ENCODE measurements around the gene OPCML. TPM values are rescaled to one million over a fixed set of nuclear protein-coding genes. Genes with fewer than 3 reads are reported as not detected.

OPCML gene
- polyA plus RNA-seq, 1 donor (not counting 4 experiments of a cell fraction or from before 2014, with no cell fraction given): 0.04 TPM

DNA sequence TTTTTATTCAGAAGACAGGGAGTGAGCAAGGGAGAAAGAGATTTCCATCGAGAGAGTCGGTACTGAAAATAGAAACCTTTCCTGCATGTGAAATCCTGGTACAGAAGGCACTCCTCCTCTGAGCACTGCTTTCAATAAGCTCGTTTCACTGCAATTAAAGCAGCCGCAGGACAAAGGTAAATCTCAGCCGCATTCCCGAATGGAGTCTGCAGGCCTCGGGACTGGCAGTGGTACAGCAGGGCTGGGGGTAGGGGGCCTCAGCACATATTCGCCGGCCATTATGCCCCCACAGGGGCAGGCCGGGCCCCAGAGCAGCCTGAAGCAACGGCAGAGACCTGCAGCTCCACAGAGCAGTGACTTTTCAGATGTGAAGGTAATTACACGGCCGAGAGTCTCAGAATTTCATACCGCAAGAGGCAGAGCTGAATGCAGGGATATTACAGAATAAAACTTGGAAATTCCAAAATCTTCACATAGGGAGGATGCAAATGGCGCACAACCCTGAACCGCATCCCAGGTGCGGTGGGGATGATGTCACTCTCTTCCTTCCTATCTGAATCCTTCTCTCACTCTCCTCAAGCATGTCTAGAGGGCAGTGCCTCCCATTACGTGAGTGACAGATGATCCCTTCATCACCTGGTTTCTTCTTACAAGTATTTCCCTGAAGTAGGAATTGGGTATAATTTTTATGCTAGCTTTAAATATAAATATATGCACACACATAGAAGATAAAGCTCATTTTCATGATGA, 622.1 kb downstream of the OPCML start:
- H3K9me3 ChIP-seq (ENCODE audit: control insufficient read depth, low read depth, low read length): no peaks in the 10 kb centered on the region
- no peaks in the 10 kb centered on the region for H4K20me1 ChIP-seq (ENCODE audit: control insufficient read depth, extremely low read depth, insufficient read depth, low read length)
- H3K79me2 ChIP-seq (ENCODE audit: control insufficient read depth, insufficient read depth, low read length): no peaks in the 10 kb centered on the region
- no peaks in the 10 kb centered on the region for H3K9me1 ChIP-seq (ENCODE audit: control insufficient read depth, extremely low read depth, insufficient read depth, low read length)
- H3K27me3 ChIP-seq (ENCODE audit: control insufficient read depth, extremely low read depth, insufficient read depth, low read length): no peaks in the 10 kb centered on the region
- no peaks in the 10 kb centered on the region for H3K4me1 ChIP-seq (ENCODE audit: control insufficient read depth, extremely low read depth, insufficient read depth, low read length)
- DNase-seq (ENCODE audit: low read depth, low spot score) (no peak), FAIRE-seq (no peak)
- dilution Hi-C loops (cut with MboI; ENCODE audit: extremely low pct_ligation_motif_present, low sequenced_read_pairs): no loop called here
- H3K9ac ChIP-seq (ENCODE audit: control insufficient read depth, extremely low read depth, insufficient read depth, low read length): no peak overlapping the region
- no peak overlapping the region for H3K4me2 ChIP-seq (ENCODE audit: control insufficient read depth, extremely low read depth, insufficient read depth, low read depth, low read length)
- H3K4me3 ChIP-seq (ENCODE audit: control insufficient read depth in 2 of 3, extremely low read depth in 1 of 3, insufficient read depth in 2 of 3, low read depth in 1 of 3, low read length in 3 of 3): no peak overlapping the region
- H2AFZ ChIP-seq (ENCODE audit: control insufficient read depth, low read length): no peak overlapping the region
- H3K36me3 ChIP-seq (ENCODE audit: control insufficient read depth in 2 of 2, extremely low read depth in 1 of 2, insufficient read depth in 2 of 2, low read length in 2 of 2): no peaks in the 10 kb centered on the region
- TF ChIP-seq, protein P1, sequence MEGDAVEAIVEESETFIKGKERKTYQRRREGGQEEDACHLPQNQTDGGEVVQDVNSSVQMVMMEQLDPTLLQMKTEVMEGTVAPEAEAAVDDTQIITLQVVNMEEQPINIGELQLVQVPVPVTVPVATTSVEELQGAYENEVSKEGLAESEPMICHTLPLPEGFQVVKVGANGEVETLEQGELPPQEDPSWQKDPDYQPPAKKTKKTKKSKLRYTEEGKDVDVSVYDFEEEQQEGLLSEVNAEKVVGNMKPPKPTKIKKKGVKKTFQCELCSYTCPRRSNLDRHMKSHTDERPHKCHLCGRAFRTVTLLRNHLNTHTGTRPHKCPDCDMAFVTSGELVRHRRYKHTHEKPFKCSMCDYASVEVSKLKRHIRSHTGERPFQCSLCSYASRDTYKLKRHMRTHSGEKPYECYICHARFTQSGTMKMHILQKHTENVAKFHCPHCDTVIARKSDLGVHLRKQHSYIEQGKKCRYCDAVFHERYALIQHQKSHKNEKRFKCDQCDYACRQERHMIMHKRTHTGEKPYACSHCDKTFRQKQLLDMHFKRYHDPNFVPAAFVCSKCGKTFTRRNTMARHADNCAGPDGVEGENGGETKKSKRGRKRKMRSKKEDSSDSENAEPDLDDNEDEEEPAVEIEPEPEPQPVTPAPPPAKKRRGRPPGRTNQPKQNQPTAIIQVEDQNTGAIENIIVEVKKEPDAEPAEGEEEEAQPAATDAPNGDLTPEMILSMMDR (optimal IDR thresholded peaks at IDR 0.05 in 1 of 3, IDR thresholded peaks at IDR 0.05 in 1 of 3, conservative IDR thresholded peaks at IDR 0.05 in 1 of 3; ENCODE audit: extremely low read depth in 1 of 3, insufficient read depth in 2 of 3, low read length in 3 of 3): no peak
- no peak for TF ChIP-seq EZH2 (IDR thresholded peaks at IDR 0.05; ENCODE audit: low read length)
- H3K27ac ChIP-seq (ENCODE audit: control insufficient read depth, insufficient read depth, low read length): no peak overlapping the region

DNA sequence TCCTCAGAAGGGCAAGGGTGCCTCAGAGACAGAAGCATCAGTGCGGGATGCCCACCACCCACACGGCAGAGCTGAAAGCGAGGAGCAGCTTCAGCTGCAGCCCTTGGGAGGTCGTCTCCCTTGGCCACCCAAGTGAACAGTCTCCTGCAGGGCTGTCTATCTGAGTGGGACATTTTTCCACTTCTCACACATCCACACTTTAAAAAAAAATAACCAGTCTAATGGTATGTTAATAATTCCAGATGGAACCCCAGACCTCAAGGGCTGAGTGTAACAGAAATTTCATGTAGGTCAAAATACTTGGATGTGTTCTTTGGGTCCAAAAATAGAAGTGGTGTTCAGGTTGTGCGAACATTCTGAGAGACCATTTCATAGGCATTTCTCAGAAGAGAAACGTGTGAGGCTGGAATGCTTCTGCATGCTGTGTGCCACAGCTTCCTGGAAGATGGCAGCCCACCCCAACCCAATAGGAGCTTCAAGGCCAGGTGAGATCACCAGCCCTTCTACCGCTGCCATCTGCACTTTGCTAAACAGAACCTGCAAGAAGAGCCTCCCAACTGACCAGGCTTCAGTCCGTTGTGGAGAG, 623.2 kb downstream of the OPCML start:
- no peaks in the 10 kb centered on the region for H4K20me1 ChIP-seq (ENCODE audit: control insufficient read depth, extremely low read depth, insufficient read depth, low read length)
- H3K4me3 ChIP-seq (ENCODE audit: control insufficient read depth in 2 of 3, extremely low read depth in 1 of 3, insufficient read depth in 2 of 3, low read depth in 1 of 3, low read length in 3 of 3): no peak overlapping the region
- FAIRE-seq (no peak), DNase-seq (ENCODE audit: low read depth, low spot score) (no peak)
- H2AFZ ChIP-seq (ENCODE audit: control insufficient read depth, low read length): no peak overlapping the region
- H3K9me1 ChIP-seq (ENCODE audit: control insufficient read depth, extremely low read depth, insufficient read depth, low read length): no peaks in the 10 kb centered on the region
- TF ChIP-seq, protein P1 (optimal IDR thresholded peaks at IDR 0.05 in 1 of 3, IDR thresholded peaks at IDR 0.05 in 1 of 3, conservative IDR thresholded peaks at IDR 0.05 in 1 of 3; ENCODE audit: extremely low read depth in 1 of 3, insufficient read depth in 2 of 3, low read length in 3 of 3): no peak
- no peak for TF ChIP-seq EZH2 (IDR thresholded peaks at IDR 0.05; ENCODE audit: low read length)
- H3K27me3 ChIP-seq (ENCODE audit: control insufficient read depth, extremely low read depth, insufficient read depth, low read length): no peaks in the 10 kb centered on the region
- dilution Hi-C loops (cut with MboI; ENCODE audit: extremely low pct_ligation_motif_present, low sequenced_read_pairs): no loop called here
- no peak overlapping the region for H3K27ac ChIP-seq (ENCODE audit: control insufficient read depth, insufficient read depth, low read length)
- no peak overlapping the region for H3K9ac ChIP-seq (ENCODE audit: control insufficient read depth, extremely low read depth, insufficient read depth, low read length)
- no peaks in the 10 kb centered on the region for H3K9me3 ChIP-seq (ENCODE audit: control insufficient read depth, low read depth, low read length)
- H3K36me3 ChIP-seq (ENCODE audit: control insufficient read depth in 2 of 2, extremely low read depth in 1 of 2, insufficient read depth in 2 of 2, low read length in 2 of 2): no peaks in the 10 kb centered on the region
- H3K79me2 ChIP-seq (ENCODE audit: control insufficient read depth, insufficient read depth, low read length): no peaks in the 10 kb centered on the region
- no peak overlapping the region for H3K4me2 ChIP-seq (ENCODE audit: control insufficient read depth, extremely low read depth, insufficient read depth, low read depth, low read length)
- no peaks in the 10 kb centered on the region for H3K4me1 ChIP-seq (ENCODE audit: control insufficient read depth, extremely low read depth, insufficient read depth, low read length)

Measured in keratinocyte (primary cell).